ENCODE results near the gene SMPD4.
"Not testable (repeated sequence)": the region's sequence is repeated elsewhere in the genome, so short reads cannot be mapped to it uniquely, and the experiment has no call there.

SMPD4 gene

DNA sequence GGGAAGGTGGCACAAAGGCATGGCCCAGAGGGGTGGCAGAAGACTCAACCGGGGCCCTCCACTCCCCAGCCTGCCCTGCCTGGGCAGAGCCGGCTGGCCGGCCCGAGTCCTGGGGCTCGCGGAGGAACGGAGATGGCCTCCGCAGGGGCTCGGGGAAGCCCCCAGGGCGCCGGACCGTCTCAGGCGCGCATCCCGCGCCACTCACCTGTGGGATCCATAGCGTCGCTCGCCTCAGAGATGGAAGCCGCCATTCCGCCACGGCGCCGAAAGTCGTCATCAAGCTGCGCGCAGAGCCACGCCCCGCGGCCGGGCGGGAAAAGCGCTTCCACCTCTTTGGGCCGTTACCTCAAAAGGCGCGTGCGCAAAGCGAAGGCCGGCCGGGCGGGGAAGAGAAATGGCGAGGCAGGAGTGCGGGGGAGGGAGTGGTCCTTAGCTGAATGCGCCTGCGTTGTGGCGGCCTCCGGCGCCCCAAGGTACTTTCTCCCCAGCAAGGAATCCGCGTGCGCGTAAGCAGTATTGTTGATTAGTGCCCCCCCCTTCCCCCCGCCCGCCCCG, at the start of gene SMPD4:
SMPD4 (minus strand) TSS at position 278 of the 555 bp plus-strand sequence. CDS start 5,010 bp downstream, outside the sequence.
- peak; percentile 96 for DNase-seq

GRCh38 chr2:130230907-130231306, 49.5 kb upstream of the SMPD4 start:
- DNase-seq: not testable (repeated sequence)

DNA sequence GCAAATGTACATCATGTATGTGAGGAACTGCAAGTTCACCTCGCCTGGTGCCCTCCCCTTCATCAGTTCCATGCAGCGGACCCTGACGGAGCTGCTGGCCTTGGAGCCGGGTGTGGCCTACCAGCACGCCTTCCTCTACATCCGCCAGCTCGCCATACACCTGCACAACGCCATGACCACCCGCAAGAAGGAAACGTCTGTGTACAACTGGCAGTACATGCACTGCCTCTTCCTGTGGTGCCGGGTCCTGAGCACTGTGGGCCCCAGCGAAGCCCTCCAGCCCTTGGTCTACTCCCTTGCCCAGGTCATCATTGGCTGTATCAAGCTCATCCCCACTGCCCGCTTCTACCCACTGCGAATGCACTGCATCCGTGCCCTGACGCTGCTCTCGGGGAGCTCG, 49.0 kb upstream of the SMPD4 start:
- not testable (repeated sequence) for DNase-seq

- DNase-seq: not testable (repeated sequence)
These were observed 47.7 kb upstream of the SMPD4 start for GRCh38 chr2:130229161-130229510.

DNA sequence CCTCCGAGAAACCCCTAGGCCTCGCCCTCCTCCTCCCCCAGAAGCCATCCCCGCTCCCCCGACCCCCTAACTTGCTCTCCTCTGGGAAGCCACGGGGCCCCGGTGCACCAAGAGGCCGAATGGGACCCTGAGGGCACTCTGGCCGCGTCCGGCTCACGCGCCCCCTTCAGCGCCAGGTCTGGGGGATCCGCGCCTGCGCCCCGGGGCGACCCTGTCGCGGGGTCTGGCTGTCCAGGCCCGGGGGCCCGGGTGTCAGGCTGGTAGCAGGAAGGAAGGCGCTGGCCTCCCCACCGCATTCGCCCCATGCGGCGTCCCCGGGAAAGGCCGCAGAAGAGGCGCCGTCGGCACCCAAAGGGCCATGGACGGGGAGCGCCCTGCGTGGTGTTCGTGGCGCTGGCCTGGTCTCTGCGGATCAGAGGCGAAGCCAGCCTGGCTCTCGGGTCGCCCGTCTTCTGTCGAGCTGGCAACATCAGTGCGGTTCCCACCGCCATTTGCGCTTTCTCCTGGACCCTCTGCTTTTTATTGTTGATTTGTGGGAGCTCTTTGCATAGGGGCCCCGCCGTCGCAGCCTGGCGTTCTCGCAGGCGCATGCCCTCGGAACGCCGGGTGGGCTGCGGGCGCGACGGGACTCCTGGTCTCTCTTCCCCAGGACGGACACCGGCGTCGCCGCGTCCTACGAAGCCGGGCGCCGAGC, 47.2 kb upstream of the SMPD4 start:
- not testable (repeated sequence) for DNase-seq

DNA sequence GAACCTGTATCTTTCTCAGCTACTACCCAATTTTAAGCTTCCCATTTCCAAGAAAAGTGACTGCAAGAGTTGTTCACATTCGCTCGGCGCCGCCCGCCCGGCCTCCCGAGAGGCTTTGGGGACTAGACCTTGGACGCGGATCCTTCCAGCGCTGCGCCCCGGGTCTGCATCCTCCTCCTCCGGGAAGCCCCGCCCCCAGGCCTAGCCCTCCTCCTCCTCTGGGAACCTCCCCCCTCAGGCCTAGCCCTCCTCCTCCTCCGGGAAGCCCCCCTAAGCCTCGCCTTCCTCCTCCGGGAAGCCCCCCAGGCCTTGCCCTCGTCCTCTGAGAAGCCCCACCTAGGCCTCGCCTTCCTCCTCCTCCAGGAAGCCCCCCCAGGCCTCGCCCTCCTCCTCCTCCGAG, 46.6 kb upstream of the SMPD4 start:
- not testable (repeated sequence) for DNase-seq

GRCh38 chr2:130222523-130222922, 41.1 kb upstream of the SMPD4 start:
- not testable (repeated sequence) for DNase-seq

GRCh38 chr2:130220505-130220904, 39.1 kb upstream of the SMPD4 start:
- not testable (repeated sequence) for DNase-seq

- not testable (repeated sequence) for DNase-seq
These were observed 37.7 kb upstream of the SMPD4 start for GRCh38 chr2:130219147-130219546.

GRCh38 chr2:130207051-130207450, 25.6 kb upstream of the SMPD4 start:
- not testable (repeated sequence) for DNase-seq

DNA sequence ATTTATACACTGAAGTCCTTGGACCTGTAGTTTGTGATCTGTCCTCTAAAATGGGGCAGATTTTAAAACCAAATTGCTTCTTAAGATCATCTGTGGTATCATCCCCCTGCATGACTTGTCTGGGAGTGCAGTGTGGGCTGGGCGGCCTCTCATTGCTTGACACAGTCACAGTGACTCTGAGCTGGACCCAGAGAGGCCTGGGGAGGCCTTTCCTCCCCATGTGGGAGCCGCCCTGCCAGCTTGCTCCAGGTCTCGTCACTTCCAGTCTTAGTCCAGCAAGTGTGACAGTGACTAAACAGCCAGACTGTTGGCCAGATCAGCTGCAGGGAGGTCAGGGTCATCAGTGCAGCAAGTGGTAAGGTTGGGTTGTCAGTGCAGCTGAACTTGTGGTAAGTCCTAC, 21.7 kb upstream of the SMPD4 start:
- DNase-seq: not testable (repeated sequence)

DNA sequence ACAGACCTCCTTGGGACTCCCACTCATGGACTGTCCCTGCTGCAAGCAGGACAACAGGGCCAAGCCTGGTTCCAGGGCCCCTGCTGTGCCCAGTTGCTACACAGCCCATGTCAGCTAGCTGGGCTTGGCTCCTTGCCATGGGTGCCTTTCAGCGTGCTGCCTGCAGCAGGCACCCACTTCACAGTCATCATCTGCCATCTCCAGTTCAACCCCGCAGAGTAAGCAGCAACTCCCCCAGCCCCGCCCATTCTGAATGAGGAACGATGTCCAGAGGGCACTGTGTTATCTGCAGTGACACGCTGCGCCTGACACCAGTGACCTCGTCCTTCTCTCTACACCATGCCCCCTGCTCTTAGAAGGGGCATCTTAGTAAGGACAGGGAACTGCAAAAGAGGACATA, 21.1 kb upstream of the SMPD4 start:
- DNase-seq: peak; percentile 83

- DNase-seq: no peak
These were observed 16.9 kb upstream of the SMPD4 start, which contains the start of gene TUBA3E for GRCh38 chr2:130198343-130198742. Gene TUBA3E, minus strand, starts transcription at chr2:130198439. Its CDS starts 79 bp downstream, at chr2:130198360.

DNA sequence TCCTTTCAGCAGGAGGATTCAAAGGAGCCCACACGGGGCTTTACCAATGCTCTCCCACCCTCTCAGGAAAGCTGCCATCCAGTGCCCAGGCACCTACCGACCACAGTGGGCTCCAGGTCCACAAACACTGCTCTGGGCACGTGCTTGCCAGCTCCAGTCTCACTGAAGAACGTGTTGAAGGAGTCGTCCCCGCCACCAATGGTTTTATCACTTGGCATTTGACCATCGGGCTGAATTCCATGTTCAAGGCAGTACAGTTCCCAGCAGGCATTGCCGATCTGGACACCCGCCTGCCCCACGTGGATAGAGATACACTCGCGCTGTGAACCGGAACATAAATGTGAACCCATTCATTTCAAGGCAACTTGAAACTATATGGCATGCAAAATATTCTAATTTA, 14.7 kb upstream of the SMPD4 start:
- not testable (repeated sequence) for DNase-seq

- not testable (repeated sequence) for DNase-seq
These were observed 13.8 kb upstream of the SMPD4 start for GRCh38 chr2:130195089-130195635.

GRCh38 chr2:130193824-130194223, 12.4 kb upstream of the SMPD4 start:
- DNase-seq: not testable (repeated sequence)

DNA sequence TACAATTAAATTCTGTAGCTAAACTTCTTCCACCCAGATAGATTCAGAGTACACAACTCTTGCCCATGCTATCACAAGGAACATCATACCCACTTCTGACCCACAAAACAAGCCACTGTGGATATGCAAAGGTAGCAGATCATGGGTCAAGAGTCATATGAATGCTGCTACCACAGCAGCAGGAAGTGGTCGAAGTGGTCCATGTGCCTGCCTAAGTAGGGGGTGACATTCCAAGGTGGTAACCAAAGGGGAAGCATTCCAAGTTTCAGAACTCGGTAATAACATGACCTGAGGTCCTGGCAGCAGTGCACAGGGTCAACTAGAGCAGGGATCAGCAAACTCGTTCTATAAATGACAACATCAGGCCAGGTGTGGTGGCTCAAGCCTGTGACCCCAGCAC, 11.0 kb upstream of the SMPD4 start:
- not testable (repeated sequence) for DNase-seq

DNA sequence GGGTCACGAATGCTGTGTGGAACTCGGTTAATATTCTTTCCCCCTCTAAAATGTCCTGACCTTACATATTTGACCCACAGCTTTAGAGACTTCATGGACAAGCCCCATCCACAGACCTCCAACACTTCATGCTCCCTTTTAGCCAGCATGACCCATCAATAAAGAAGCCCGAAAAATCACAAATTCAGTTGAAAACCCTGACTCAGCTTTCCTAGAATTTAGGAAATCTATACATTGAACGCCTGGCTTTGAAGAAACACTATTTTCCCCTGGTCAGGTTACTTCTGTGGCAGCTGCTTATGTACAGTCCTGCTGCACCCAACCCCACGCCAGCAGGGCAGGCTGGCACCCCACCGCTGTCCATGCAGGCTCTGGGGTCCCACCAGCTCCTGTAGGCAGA, 9.9 kb upstream of the SMPD4 start:
- DNase-seq: peak; percentile 26

DNA sequence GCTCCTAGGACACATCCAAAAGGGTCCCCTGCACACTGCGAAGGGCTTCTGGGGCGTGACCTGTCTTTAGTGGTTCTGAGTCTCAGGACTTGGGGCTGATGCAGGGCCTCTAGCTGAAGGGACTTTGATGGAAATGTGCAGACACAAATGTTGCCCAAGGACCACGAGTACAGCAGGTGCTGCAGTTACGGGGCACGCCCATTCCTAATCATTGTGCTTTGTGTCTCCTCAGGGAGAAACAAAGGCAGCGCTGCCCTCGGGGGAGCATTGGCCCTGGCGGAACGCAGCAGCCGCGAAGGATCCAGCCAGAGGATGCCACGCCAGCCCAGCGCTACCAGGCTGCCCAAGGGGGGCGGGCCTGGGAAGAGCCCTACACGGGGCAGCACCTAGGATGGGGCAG, 8.8 kb upstream of the SMPD4 start:
- no peak for DNase-seq

DNA sequence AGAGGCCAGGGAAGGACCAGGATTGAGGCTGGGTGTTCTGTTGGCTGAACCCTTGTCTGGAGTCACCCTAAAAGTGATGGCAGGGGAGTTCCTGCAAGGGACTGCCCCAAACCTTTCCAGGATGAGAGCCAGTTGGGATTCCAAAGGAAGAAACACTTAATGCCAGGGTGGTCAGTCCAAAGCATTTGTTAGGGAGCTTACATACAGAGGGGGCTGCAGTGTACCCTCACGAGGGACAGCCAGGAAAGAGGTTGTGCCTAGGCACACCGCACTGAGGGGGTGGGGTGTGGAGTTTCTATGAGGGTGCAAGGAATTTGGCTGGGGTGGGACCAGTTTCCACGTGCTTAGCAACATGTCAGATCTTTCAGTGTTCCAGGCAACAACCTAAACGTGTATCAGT, 7.6 kb upstream of the SMPD4 start:
- not testable (repeated sequence) for DNase-seq

DNA sequence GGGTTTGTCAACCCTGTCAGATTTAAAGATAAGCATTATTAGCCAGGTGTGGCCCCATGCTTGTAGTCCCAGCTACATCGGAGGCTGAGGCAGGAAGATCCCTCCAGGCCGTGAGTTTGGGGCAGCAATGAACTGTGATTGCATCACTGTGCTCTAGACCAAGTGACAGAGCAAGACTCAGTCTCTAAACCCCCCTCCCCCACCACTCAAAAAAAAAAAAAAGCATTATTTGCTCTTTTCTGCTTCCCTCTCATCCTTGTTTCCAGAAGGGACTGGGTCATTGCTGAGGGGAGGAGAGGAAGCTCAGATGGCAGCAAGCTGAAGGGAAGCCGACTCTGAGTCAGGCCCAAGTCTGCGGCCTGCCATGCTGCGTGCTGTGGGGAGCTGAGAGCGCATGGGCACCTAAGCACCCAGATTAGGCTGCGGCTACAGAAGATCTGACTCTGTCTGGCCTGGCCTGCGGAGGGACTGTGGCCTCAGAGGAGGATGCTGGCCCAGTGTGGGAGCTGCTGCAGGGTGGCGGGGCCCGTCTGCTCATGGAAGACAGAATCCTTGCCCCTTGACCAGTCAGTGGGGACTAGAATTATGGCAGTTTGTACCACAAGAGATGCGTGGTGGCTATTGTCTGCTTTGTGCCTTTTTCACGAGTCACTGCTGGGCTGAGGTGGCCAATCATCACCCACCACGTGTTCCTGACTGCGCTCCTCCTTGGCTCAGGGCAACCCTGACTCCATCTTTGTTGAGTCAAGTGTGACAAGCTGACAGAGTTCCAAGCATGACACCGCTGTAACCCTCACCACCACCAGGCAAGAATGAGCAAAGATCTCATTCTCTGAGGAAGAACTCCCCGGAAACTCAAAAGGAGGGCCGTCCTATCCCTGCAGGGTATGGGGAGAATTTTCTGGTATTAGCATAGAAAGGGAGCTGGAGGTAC, 6.7 kb upstream of the SMPD4 start:
- DNase-seq: not testable (repeated sequence)

DNA sequence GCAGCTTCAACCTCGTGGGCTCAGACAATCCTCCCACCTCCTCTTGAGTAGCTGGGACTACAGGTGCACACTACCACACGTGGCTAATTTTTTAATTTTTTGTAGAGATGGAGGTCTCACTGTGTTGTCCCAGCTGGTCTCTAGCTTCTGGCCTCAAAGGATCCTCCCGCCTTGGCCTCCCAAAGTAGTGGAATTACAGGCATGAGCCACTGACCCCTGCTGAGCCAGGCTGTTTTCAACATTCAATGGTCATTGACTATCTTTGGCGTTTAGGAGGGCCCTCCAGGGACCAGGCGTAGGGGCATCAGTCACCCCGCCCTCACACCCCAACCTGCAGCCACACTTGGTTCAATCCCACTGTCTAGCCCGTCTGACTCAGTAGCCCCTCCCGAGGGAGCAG, 5.9 kb upstream of the SMPD4 start:
- no peak for DNase-seq

DNA sequence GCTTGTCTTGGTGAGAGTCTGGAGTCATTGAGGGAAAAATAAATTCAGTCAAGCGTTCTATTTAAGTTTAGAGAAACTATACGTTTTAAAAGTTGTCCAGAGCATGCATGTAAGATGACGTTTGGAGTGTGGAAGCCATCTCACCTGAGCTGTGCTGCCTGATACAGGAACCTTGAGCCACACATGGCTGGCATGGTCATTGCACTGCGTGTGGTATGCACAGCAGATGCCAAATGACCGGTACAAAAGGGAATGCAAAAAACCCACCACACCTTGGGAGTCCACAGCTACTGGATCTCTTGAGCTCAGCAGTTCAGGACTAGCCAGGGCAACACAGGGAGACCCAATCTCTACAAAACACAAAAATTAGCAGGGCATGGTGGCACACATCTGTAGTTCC, 5.0 kb upstream of the SMPD4 start:
- DNase-seq: no peak

Data from OCI-M1 (cell line).